ENCODE results near the gene SLC4A2.
"Not testable (repeated sequence)": the region's sequence is repeated elsewhere in the genome, so short reads cannot be mapped to it uniquely, and the experiment has no call there.

SLC4A2 gene

DNA sequence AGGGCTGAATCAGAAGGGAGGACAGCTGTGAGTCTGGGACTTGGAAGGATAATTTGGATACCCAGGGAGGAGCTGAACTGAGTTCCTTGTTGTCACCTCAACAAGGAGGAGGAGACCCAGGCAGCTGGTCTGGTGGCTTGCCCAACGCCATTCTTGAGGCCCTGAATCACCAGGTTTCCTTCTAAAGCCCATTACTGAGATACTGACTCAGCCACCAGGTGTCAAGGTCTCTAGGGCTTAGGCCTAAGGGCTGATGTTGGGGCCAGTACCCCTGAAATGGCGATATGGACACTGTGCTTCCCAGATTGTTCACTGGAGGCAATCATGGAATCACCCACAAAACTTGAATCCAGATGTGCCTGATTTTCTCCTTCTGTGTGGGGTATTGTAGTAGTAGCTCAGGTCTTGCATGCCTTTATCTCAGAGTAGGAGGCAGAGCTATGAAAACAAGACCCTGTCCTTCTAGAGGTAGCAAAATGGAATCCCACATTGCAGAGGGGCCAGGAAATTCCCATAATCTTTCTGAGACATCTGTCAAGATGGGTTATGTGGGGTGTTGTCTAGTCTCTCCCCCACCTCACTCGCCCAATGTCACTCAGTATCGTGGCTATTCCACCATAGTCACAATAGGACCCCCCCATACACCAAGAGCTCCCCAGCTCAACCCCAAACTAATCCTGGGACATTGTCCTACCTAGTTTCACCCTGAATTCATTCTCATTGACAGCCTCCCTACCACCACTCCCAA, 33.3 kb upstream of the SLC4A2 start:
- no peak for DNase-seq (ENCODE audit: low spot score)

DNA sequence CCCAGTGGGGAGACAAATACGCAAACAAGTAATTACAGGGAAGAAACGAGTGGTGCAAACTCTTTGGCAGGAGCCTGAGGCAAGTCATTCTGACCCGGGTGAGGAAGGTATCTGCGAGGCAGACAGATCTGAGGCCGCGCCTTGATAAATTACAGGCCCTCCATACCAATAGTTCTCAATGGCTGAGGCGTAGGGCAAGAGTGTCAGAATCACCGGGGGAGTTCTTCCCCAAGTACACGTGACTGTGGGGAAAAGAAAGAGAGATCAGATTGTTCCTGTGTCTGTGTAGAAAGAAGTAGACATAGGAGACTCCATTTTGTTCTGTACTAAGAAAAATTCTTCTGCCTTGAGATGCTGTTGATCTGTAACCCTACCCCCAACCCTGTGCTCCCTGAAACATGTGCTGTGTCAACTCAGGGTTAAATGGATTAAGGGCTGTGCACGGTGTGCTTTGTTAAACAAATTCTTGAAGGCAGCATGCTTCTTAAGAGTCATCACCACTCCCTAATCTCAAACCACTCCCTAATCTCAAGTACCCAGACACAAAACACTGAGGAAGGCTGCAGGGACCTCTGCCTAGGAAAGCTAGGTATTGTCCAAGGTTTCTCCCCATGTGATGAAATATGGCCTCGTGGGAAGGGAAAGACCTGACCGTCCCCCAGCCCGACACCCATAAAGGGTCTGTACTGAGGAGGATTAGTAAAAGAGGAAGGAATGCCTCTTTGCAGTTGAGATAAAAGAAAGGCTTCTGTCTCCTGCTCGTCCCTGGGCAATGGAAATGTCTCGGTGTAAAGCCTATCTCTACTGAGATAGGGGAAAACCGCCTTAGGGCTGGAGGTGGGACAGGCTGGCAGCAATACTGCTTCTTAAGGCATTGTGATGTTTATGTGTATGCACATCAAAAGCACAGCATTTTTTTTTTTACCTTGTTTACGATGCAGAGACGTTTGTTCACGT, 32.3 kb upstream of the SLC4A2 start:
- not testable (repeated sequence) for DNase-seq (ENCODE audit: low spot score)

GRCh38 chr7:151027728-151028130, 31.7 kb upstream of the SLC4A2 start:
- not testable (repeated sequence) for DNase-seq (ENCODE audit: low spot score)

- DNase-seq (ENCODE audit: low spot score) = peak; percentile 100
These were observed 31.1 kb upstream of the SLC4A2 start, which contains the start of gene ABCB8 for GRCh38 chr7:151028131-151028947. Gene ABCB8 (plus strand): TSS chr7:151028450. CDS start chr7:151028516, 66 bp downstream.

DNA sequence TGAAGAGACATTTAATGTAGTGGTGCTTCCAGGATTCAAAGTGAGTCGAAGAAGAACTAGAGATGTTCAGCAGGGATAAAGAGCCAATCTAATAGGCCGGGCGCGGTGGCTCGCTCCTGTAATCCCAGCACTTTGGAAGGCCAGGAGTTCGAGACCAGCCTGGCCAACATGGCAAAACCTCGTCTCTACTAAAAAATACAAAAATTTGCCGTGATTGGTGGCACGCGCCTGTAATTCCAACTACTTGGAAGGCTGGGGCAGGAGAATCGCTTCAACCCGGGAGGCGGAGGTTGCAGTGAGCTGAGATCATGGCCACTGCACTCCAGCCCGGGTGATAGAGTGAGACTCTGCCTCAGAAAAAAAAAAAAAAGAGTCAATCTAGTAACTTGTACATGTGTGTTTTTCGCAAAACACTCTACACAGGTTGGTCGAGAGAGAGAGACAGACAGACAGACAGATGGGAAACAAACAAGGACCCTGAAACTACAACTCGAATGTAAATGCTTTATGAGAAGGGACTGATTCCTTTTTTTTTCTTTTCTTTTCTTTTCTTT, 30.4 kb upstream of the SLC4A2 start:
- DNase-seq (ENCODE audit: low spot score) = no peak

- DNase-seq (ENCODE audit: low spot score) = no peak
These were observed 28.4 kb upstream of the SLC4A2 start for GRCh38 chr7:151031011-151031410.

DNA sequence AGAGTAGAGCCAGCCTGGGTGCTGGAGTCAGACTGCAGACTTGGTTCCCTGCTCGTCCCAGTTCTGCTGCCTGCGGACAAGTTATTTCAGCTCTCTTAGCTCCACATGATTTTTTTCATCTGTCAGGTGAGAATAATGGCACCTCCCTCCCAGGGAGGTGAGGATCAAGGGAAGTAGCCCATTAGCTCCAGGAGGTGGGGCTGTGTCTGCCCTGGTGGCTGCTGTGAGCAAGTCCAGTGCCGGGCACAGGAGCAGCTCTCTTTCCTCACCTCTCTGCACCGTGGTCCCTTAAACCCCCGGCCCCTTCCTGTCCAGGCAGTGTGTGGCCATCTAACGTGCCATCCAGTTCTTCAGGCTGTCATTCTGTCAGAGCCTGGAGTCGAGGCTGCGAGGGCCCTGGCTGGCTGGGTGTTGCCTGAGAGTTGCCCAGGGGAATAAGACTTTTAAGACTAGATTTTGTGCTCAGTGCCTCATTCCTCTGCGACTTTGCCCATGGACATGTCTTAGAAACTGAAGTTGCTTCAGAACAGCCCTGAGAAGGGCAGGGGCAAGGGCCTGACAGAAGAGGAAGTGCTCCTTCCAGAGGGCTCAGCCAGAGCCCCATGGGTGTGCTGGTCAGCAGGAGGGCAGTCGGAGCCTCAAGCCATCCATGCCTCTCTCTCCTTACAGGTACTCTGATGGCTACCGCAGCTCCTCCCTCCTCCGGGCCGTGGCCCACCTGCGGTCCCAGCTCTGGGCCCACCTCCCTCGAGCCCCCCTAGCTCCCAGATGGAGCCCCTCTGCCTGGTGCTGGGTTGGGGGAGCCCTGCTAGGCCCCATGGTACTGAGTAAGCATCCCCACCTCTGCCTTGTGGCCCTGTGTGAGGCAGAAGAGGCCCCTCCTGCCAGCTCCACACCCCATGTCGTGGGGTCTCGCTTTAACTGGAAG, 26.2 kb upstream of the SLC4A2 start:
- no peak for DNase-seq (ENCODE audit: low spot score)

GRCh38 chr7:151033864-151034249, 25.5 kb upstream of the SLC4A2 start:
- no peak for DNase-seq (ENCODE audit: low spot score)

- no peak for DNase-seq (ENCODE audit: low spot score)
These were observed 24.9 kb upstream of the SLC4A2 start for GRCh38 chr7:151034312-151035025.

GRCh38 chr7:151035026-151035717, 24.2 kb upstream of the SLC4A2 start:
- no peak for DNase-seq (ENCODE audit: low spot score)

- no peak for DNase-seq (ENCODE audit: low spot score)
These were observed 23.5 kb upstream of the SLC4A2 start for GRCh38 chr7:151035902-151036301.

DNA sequence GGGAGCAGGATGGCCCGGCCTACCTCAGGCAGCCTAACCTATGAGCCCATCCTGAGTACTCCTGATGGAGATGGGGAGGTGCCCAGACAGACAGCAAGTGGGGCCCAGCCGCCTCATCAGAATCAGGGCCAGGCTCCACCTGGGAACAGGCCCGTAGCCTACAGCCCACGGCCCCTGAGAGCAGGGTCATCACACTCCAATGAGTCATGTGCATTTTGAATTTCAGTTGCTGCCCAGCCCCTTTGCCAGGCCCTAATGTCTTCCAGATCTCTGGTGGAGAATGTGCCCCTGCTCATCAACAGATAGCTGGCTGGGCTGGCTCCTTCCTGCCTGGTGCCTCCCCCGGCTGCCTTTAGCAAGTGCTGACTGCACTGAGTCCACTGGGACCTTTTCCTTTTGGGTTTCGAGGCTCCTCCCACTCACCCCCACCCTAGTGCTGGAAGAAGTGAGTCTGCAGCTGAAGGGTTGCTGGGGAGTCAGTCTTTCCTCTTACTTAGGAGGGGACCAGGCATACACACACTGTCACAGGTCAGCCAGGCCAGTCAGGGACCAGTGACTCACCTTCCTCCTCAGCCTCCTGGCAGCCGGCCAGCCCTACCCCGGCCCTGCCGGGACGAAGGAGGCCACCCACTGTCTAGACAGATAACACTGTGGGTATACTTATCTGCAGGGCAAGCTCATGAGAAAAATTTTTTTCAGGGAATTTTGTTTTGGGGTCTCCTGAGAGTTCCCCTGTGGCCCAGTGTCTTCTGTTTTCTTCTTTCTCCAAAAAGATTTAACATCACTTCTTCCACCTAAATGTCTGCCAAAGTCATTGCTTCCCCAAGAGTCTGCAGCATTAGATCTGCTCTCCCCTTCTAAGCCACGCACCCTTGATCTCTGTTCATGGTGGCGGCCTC, 20.2 kb upstream of the SLC4A2 start:
- DNase-seq (ENCODE audit: low spot score) = peak; percentile 92

DNA sequence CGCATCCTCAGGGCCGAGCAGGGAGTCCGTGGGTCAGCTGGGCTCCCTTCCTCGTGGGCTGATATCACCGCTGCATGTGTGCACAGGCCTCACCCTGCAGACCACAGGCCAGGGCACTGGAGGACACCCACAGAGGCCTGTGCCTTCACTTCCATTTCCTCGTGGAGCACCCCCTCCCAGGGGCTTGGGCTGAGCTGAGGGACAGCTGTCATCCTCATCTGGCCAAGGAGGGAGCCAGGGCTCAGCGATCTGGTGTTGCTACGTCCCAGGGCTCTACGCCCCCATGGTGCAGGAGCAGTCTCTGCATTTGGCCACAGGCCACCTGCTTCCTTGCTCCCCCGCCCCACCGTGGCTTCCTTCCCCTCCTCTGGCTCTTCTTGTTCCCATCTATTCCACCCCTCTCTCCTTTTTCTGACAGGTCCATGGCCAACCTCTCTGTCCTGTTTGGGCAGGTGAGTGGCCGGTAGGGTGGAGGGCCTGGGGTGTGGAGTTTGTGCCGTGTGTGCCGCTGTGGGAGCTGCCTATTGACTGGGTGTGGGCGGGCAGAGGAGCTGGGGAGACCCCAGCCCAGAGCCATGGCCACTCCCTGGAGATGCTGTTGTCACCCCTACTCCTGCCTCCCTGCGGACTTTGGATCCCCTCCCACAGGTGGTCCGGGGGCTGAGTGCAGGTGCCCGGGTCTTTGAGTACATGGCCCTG, 19.4 kb upstream of the SLC4A2 start:
- DNase-seq (ENCODE audit: low spot score) = no peak

GRCh38 chr7:151040616-151041375, 18.6 kb upstream of the SLC4A2 start:
- DNase-seq (ENCODE audit: low spot score) = no peak

- DNase-seq (ENCODE audit: low spot score) = not testable (repeated sequence)
These were observed 15.9 kb upstream of the SLC4A2 start for GRCh38 chr7:151043449-151043848.

GRCh38 chr7:151043959-151044358, 15.4 kb upstream of the SLC4A2 start:
- DNase-seq (ENCODE audit: low spot score) = no peak

- DNase-seq (ENCODE audit: low spot score) = no peak
These were observed 14.1 kb upstream of the SLC4A2 start for GRCh38 chr7:151045262-151045661.
